Measurements from ENCODE around the gene ESYT1.

Gene ESYT1

GRCh38 chr12:56172839-56173238, 44.8 kb downstream of the ESYT1 start:
- DNase-seq (ENCODE audit: low read depth in 3 of 3) = no peak

DNA sequence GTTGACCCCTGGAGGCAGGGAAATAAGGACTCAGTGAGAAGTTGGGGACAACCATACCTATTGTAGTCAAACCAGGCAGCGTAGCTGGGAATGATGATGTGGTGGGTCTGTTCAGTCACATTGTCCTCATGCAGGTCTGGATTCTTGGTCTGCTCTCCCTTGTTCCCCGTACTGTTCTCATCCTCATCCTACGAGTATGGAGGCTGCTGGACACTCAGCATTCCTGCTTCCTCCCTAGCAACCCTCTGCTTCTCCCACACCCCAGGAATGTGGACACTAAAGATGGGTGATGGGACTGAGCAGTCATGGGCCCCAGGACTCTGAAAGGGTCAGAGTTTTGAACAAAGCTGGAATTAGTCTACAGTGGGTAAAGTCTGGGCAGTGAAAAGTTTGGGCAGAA, 50.3 kb downstream of the ESYT1 start:
- DNase-seq (ENCODE audit: low read depth in 3 of 3) = no peak

GRCh38 chr12:56186957-56187356, 58.9 kb downstream of the ESYT1 start:
- no peak for DNase-seq (ENCODE audit: low read depth in 3 of 3)

- no peak for DNase-seq (ENCODE audit: low read depth in 3 of 3)
Measured at GRCh38 chr12:56188131-56188777, 60.2 kb downstream of the ESYT1 start.

DNA sequence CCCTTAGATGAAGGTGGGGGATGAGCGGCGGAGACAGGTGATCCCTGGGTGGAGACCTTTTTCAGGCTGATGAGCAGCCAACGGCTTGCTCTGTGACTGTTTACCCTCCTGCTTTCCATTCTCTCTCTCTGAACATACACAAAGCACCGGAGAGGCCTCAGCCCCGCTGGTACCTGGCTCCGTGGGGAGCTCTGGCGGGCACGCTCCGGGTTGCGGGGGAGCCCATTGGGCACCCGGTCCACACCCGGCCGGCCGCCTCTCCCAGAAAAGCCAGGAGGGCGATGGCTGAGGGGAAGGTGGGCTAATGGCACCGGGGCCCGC, 60.7 kb downstream of the ESYT1 start:
- no peak for DNase-seq (ENCODE audit: low read depth in 3 of 3)

DNA sequence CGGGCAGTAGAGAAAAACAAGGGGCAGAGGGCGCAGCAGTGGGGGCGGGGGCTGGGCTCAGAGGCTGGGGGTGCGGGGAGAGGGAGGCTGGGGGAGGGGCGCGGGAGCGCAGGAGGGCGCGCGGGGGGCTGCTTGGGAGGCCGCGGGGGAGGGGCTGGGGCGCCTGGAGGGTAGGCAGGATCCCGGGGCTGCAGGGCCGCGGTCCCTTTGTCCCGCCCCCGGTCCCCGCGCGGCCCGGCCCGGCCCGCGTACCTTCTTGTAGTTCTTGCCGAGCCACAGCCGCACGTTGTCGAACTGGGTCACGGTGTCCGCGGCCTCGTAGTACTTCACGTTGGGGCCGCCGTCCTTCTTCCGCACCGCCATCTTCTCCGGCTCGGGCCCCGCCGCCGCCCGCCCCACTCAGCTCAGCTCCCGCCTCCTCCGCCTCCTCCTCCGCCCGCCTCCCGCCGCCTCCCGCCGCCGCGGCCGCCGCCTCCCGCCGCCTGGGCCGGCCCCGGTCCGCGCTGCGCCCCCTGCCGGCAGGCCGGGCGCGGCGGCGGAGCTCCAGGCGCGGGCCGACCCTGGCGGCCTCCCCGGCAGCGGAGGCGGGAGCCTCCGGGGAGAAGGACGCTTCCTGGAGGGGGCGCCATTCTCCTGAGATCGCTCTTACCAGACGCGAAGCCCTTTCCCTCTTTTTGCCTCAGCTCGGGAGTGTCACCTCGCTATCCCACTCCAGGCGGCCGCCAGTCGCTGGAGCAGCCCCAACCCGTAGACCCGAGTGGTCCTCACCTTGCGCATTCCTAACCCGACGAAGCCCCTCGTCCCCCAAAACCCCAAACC, 61.2 kb downstream of the ESYT1 start, which contains the start of gene SMARCC2:
SMARCC2 (minus strand) TSS at position 385 of the 819 bp plus-strand sequence; CDS start at position 363, 22 bp downstream.
- peak; percentile 73 to 80 (median 74) for DNase-seq (ENCODE audit: low read depth in 3 of 3)

DNA sequence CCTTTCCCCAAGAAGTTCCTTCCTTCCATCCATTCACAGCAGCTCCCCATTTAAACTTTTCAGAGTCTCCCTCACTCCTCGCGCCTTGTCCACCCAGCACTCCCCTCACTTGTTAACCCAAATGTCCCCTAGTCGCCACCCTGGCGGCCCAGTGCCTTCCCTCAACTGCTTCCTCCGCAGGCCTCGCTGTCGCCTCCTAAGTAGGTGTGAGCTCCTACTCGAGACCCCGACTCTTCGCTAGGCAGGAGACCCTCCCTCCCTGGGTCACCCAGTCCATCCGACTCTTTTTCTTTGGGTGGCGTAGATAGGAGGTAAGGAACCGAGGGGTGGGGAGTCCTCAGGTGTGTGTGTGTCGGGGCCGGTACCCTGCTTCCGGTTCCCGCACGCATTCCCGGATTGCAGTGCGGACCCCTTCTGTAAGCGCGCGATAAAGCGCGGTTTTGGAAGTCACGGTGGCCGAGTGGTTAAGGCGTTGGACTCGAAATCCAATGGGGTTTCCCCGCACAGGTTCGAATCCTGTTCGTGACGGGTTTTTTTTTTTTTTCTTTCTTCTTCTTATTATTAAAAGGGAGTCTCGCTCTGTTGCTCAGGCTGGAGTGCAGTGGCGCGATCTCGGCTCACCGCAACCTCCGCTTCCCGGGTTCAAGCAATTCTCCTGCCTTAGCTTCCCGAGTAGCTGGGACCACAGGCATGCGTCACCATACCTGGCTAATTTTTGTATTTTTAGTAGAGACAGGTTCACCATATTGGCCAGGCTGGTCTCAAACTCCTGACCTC, 62.0 kb downstream of the ESYT1 start:
- peak; percentile 68 to 85 (median 83) for DNase-seq (ENCODE audit: low read depth in 3 of 3)

GRCh38 chr12:56190695-56191155, 62.7 kb downstream of the ESYT1 start:
- no peak for DNase-seq (ENCODE audit: low read depth in 3 of 3)

DNA sequence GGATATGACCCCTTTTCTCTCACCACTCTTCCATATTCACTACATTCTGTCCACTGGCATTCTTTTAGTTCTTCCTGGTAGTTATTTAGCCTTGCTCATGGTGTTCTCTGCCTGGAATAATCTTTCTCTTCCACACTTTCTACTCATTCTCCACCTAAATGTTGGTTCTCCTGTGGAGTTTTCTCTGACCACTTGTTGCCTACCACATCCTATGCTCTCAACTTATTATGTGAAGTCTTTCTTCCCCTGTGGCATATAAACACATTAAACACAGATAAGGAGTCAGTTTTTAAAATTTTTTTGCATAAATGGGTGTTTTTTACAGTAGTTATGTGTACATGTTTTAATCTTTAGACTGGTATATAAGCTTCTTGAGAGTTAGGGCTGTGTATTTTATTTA, 64.5 kb downstream of the ESYT1 start:
- no peak for DNase-seq (ENCODE audit: low read depth in 3 of 3)

GRCh38 chr12:56193025-56193578, 65.0 kb downstream of the ESYT1 start:
- peak; percentile 36 to 81 (median 64) for DNase-seq (ENCODE audit: low read depth in 3 of 3)
